Measurements from ENCODE around the gene CT55.
"Not testable (repeated sequence)": the region's sequence is repeated elsewhere in the genome, so short reads cannot be mapped to it uniquely, and the experiment has no call there.

CT55 gene, protein sequence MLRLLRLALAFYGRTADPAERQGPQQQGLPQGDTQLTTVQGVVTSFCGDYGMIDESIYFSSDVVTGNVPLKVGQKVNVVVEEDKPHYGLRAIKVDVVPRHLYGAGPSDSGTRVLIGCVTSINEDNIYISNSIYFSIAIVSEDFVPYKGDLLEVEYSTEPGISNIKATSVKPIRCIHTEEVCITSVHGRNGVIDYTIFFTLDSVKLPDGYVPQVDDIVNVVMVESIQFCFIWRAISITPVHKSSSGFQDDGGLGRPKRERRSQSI

GRCh38 chrX:135170877-135171519 is at the start of gene CT55:
CT55 (minus strand) TSS chrX:135171398; CDS start chrX:135171171, 227 bp downstream.
- DNase-seq (ENCODE audit: low read depth), result no peak
- H3K4me3 ChIP-seq (ENCODE audit: low read depth, low read length), result no peak within 1 kb of the TSS
- TF ChIP-seq CTCF (IDR thresholded peaks at IDR 0.05; ENCODE audit: low read depth, low read length, missing control alignments), result no peak

DNA sequence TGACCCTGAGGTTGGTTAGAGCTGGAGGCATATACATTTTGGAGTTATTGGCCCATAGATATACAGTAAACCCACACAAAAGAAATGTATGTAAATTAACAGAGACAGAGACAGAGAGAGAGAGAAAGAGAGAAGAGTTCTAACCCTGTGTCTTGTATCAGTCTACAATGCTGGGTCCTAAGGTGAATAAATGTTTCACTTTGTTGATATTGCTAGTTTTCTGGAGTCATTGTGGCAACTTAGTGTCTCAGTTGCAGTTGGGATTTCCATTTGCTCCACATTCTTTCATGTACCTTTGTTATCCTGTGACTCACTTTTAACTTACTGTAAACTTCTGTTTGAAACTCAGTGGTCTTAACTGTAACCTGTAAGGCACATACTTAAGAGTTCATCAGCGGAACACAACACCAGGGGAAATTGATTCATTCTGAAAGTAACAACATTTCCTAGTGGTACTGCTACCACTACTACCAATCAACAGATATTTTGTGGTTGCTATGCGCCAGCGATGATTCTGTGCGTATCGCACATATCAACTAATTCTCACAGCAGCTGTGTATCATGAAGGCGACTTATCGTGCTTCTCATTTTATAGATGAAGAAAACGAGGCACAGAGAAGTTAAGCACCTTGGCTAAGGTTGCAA is 42.1 kb upstream of the CT55 start:
- no peak for DNase-seq (ENCODE audit: low read depth)
- TF ChIP-seq CTCF (IDR thresholded peaks at IDR 0.05; ENCODE audit: low read depth, low read length, missing control alignments), result no peak
- no peak overlapping the region for H3K4me3 ChIP-seq (ENCODE audit: low read depth, low read length)

GRCh38 chrX:135206427-135206826 is 35.2 kb upstream of the CT55 start:
- H3K4me3 ChIP-seq (ENCODE audit: low read depth, low read length); DNase-seq (ENCODE audit: low read depth): not testable (repeated sequence)
- TF ChIP-seq CTCF (IDR thresholded peaks at IDR 0.05; ENCODE audit: low read depth, low read length, missing control alignments), result peak; percentile 39

DNA sequence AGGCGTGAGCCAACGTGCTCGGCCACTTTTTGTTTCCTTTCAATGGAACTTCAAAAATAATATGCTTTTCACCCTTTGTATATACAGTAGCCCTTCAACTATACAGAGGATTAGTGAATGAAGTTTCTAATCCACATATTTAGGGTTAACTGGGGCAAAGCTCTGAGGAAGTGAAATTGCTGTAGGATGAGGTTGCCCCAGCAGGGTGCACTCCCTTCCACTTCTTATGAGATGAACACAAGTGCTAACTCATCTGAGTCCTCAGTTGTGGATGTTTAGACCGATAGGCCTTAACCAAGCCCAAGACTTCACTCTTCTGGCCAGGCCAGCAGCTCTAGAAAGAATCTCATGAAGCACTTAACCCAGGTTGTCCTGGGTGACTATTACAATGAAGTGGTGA is 29.1 kb upstream of the CT55 start:
- no peak for DNase-seq (ENCODE audit: low read depth)
- H3K4me3 ChIP-seq (ENCODE audit: low read depth, low read length), result no peak overlapping the region
- TF ChIP-seq CTCF (IDR thresholded peaks at IDR 0.05; ENCODE audit: low read depth, low read length, missing control alignments), result no peak

DNA sequence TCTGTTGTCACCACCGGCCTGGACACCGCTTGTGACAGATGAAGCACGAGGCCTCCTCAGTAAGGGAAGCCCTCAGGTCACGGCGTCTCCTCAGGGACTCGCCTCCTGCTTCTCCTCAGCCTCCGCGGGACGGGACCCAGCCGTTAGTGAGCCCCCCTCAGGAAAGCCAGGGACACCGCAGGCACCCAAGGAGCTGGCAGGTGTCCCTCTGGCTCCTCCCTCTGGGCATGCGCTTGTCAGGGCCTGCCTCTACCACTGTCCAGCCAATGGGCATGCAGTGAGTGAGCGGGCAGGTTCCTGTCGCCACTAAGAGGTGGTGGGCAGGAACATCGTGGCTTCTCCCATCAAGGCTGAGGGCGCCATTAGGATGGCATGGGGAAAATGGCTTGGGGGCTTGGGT is 23.5 kb upstream of the CT55 start:
- no peak for TF ChIP-seq CTCF (IDR thresholded peaks at IDR 0.05; ENCODE audit: low read depth, low read length, missing control alignments)
- DNase-seq (ENCODE audit: low read depth), result no peak
- H3K4me3 ChIP-seq (ENCODE audit: low read depth, low read length), result no peak overlapping the region

DNA sequence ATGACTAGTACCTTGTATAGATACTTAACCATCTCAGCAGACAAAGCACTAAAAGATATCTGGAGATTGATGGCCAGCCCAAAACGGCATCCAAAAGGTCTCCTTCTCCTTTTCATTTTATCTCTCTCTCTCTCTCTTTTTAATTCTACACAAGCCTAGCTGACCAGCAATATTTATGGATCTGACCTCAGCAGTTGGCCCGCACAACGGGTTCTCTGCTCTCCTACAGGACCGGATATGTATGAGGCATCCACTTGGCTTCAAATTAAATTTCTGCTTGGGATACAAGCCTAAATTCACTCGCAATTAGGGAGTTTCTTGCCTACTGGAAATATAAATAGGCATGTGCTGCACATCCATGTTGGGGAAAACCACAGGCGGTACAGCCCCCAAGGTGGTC is 22.5 kb upstream of the CT55 start:
- no peak for TF ChIP-seq CTCF (IDR thresholded peaks at IDR 0.05; ENCODE audit: low read depth, low read length, missing control alignments)
- no peak overlapping the region for H3K4me3 ChIP-seq (ENCODE audit: low read depth, low read length)
- DNase-seq (ENCODE audit: low read depth), result no peak
